GM18870 (cell line): ENCODE results near the gene CELA2A.
"Not testable (repeated sequence)": the region's sequence is repeated elsewhere in the genome, so short reads cannot be mapped to it uniquely, and the experiment has no call there.

Experiments used
- ATAC-seq: cut with Tn5 transposase; IDR thresholded peaks from one replicate; pipeline ENCODE4 v1.9.1; 2021; ENCODE audit warnings: moderate library complexity; ENCODE audit not compliant: unreplicated experiment

The CELA2A gene

DNA sequence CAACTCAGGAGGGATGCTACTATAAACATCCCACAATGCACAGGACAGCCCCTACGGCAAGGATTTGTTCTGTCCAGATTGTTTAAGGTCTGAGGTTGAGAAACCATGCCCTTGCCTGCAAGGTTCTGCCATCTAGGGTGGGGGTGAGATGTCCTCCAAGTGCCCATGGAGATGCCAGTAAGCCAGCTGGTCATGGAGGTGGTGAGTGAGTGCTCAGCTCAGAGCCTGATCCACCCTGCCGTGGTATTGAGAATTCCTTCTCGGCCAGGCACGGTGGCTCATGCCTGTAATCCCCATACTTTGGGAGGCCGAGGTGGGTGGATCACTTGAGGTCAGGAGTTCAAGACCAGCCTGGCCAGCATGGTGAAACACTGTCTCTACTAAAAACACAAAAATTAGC lies 31.6 kb upstream of the CELA2A start:
- no peak for ATAC-seq

DNA sequence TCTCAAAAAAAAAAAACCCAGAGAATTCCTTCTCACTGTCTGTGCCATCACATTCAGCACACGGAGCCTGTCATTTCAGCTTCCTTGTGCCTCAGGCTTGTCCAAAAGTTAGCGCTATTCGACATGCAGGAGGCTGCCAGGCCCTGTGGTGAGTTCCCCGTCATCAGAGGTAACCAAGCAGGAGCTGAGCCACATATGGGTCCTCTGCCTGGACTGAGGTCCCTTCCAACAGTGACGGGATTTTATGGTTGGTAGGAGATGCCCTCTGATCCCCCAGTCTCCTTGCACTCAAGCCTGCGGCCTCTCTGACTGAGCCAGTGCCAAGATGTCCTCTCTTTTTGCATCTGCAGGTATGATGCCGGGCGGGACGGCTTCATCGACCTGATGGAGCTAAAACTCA lies 31.0 kb upstream of the CELA2A start:
- no peak for ATAC-seq

DNA sequence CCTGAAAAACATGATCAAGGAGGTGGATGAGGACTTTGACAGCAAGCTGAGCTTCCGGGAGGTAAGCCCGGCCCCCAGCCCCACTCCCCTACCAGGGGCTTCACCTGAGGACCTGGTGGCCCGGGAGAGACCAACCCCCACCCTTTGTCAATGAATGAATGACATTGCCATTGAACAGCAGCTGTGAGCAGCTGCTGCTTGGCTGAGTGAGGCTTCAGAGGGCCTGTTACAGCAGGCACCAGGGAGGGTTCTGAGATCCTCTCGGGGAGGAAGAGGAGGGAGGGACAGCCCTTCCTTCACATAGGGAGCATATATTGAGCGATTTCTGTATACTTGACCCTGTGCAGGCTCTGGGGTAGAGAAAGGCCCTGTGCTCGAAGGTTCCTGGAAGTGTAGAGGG lies 30.6 kb upstream of the CELA2A start:
- no peak for ATAC-seq

DNA sequence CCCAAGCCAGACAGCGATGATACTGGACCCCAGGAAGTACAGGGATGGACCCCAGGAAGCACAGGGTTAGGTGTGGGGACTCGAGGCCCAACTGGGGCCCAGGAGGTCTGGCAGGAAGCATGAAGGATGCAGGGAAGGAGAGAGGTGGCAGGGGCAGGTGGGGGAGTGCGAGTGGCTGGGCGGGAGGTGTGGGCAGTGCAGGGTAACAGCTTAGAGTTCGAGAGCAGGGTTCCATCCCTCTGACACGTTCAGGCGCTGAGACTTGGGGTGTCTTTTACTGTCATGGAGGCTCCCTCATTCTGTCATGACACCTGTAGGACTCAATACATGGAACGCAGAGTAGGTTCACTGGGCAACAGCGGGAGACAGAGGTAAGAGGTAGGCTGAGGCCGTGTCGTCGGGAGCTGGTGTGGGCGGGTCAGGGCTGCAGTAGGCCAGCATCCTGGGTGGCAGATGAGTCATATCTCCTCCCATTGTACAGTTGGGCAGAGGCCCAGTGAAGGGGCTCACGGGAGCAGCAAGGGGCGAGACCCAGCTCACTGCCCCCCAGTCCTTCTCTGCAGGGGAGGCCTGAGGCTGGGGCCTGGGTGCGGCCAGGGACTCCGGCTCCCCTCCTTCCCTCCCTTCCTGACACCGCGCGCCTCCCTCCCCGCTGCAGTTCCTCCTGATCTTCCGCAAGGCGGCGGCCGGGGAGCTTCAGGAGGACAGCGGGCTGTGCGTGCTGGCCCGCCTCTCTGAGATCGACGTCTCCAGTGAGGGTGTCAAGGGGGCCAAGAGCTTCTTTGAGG lies 29.8 kb upstream of the CELA2A start:
- no peak for ATAC-seq

DNA sequence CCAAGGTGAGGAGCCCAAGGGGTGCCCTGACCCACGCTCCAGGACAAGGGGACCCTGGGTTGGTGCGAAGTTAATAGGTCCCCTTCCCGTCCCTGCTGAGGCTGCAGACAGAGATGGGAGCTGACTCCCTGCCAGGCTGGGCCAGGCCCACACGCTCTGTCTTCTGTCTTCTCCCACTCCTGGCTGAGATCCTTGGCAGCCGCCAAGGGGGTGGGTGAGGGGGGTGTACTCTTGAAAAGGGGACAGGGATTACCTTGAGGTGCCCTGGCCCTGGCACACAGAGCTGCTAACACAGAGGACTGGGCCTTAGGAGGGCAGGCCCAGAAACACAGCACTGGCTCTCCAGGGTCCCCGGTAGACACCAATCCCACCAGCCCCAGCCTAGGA lies 29.3 kb upstream of the CELA2A start:
- ATAC-seq, result no peak

DNA sequence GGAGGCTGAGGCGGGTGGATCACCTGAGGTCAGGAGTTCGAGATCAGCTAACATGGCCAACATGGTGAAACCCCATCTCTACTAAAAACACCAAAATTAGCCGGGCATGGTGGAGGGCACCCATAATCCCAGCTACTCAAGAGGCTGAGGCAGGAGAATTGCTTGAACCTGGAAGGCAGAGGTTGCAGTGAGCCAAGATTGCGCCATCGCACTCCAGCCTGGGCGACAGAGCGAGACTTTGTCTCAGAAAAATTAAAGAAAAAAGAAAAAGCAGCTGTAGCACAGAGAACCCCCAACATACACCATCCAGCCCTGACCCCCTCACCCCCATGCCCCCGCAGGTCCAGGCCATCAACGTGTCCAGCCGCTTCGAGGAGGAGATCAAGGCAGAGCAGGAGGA lies 28.3 kb upstream of the CELA2A start:
- ATAC-seq, result not testable (repeated sequence)

DNA sequence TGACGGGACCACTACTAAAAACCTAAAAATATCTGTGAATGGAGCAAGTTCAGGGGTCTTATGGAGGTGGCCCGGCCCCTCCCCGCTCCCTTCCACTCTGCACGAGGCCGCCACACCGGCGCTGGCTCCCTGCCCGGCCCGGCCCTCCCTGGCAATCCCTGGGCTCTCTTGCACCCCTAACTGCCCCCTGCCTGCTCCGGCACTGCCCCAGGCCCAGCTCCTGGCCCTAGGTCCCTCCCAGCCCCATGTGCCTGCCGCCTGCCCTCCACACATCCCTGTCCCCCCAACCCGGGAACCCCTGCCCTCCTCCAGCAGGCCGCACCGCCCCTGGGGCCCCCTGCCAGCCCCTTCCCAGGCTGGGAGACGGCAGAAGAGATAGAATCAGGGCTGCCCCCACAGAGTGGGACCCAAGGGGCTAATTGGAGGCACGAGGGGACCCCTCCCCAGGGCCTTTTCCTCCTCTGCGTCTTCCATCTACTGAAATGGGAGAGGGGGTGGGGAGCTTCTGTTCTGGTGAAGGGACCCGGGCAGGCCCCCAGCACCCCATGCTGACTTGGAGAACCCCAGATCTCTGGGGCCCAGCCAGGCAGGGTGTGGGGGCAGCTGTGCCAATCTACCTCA lies 27.6 kb upstream of the CELA2A start:
- no peak for ATAC-seq

DNA sequence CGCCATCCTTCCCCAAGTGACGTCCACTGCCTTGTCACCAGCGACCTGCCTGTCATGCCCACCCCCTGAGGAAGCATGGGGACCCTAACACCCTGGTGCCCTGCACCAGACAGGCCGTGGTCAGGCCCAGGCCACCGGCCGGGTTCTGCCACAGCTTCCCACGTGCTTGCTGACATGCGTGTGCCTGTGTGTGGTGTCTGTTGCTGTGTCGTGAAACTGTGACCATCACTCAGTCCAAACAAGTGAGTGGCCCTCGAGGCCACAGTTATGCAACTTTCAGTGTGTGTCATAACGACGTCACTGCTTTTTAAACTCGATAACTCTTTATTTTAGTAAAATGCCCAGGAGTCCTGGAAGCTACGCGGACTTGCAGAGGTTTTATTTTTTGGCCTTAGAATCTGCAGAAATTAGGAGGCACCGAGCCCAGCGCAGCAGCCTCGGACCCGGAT lies 26.8 kb upstream of the CELA2A start:
- no peak for ATAC-seq

DNA sequence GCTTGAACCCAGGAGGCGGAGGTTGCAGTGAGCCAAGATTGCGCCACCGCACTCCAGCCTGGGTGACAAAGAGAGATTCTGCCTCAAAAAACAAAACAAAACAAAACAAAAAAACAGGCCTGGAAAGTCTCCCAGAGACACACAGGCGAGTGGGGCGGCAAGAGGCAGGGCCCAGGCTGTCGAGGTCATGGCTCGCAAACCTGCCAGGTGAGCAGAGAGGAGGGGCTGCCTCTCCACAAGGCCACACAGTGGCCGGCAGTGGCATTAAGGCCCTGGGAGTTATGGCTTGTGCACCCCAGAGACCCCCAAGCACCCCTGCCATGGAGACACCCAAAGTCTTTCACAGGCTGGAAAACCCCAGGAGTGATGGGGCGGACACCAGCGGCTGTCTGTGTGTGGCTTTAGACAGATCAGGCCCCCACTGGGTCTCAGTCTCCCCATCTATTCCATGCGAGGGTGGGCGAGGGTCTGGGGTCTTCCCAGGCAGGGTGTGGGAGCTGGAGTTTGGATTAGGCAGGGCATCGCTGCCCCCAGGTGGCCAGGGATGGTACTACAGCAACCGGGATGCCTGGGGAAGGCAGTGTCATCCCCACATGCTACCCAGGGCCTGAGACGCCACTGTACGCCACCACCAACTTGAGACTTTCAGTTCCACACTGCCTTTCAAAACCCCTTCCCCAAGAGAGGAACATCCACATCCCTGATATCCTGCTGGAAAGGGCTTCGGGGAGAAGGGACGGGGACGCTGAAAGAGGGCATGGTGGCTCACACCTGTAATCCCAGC lies 25.6 kb upstream of the CELA2A start:
- ATAC-seq, result no peak

DNA sequence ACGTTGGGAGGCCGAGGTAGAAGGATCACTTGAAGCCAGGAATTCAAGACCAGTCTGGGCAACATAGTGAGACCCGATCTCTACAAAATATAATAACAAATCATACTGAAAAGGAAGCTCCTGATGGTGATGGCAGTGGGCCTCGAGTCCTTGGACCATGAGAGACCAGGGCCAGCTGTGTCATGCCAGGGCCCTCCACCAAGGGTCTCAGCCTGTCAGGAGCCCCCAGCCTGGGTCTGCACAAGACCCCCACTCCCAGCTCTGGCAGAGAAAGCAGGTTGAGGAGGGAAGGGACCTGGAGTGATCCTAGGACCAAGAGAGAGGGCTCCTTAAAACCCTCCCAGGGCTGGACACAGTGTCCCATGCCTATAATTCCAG lies 25.0 kb upstream of the CELA2A start:
- ATAC-seq, result no peak

DNA sequence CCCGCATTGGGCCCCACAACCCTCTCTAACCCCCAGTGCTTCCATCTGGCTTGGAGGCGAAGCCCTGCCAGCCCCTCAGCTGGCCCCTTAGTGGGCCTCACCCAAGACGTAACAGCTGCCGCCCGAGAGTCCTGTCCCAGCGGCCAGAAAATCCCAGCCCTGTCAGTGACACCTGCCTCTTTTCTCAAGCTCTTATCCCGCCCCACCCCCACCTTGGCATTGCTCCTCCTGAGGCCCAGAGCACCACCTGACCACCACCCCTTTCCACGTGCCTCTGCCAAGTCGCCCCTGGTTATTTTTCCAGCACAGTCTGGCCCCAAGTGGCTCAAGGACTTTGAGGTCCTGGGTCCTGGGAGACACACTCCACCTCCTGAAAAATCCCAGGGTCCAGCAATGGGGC lies 24.2 kb upstream of the CELA2A start:
- no peak for ATAC-seq

DNA sequence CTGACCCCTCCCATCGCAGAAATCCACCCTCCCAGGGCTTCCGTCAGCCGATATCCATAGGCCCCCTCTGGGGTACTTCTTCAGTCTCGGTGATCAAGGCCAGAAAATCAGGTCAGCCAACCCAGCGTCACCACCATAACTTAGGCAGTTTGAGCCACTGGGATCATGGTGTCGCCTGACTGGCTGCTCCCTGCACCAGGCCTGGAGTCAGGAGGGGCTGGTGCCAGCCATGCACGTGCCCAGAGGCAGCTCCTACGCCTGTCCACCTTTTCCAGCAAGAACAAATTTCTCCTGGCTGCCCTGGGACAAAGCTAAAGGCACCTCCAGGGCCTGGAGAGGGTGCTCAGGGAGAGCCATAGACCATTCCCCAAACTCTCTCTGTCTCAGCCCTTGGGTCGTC lies 23.1 kb upstream of the CELA2A start:
- no peak for ATAC-seq

DNA sequence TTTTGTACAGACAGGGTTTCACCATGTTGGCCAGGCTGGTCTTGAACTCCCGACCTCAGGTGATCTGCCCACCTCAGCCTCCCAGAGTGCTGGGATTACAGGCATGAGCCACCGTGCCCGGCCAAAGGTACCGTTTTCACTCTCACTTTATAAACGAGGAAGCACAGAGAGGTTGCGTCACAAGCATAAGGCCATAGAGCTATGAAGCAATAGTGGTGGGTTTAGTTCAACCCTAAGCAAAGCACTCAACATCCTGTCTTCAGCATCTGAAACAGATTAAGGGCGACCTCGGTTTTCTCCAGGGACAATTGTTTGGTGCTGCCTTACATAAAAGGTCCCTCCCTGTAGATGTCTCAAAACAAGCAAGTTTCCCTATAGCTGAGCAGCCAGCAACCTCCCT lies 21.8 kb upstream of the CELA2A start:
- ATAC-seq, result not testable (repeated sequence)

DNA sequence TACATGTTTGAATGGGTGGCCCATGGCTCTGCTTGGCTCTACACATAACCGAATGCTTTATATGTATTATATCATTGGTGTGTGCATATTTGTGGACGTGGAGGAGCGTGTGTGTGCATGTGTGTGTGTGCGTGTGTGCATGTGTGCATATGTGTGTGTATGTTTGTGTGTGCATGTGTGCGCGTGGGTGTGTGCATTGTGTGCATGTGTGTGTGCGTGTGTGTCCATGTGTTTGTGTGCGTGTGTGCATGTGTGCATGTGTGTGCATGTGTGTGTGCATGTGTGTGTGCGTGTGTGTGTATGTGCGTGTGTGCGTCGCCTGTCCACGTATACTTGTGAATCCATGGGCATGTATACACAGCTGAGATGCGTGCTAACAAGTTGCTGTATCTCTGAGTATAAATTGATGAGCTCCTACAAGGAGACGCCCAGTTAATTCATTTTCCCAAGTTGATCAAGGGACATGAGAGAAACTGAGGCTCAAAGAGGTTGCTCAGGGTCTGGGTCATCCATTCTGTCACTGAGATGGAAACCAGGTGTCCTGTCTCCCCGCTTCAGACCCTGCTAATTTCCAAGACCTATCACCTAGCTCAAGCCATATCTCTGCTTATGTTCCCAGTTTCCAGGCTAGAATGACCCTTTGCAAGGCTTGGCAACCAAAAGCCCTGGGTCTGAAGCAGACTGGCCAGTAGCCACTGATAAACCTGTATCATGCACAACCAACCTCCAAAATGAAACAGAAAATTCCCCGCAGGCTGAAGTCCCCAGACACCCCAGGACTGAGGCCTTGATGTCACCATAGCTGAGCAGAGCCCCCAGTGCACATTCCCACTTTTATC lies 21.1 kb upstream of the CELA2A start:
- no peak for ATAC-seq

DNA sequence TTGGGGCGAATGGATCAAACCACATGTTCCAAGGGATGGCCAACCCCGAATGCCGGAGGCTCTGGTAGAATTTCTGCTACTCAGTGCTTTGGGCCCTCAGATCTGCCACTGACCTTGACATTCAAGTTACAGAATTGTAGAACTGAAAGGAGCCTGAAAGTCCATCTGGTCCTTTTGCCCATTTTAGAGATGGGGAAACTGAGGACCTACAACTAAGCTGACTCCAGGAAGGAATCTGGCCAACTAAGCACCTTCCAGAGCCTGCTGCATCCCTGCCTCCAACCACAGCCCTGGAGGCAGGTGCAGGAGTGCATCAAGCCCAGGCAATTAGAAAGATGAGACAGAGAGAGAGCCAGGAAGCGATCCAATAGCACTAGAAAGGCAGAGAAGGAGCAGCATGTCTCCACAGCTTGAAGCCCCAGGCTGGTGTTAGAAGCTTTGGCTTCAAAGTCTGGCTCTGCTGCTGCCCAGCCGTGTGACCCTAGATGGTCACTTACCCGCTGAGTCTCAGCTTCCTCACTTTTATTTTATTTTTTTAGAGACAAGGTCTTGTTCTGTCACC lies 19.6 kb upstream of the CELA2A start:
- ATAC-seq, result no peak

DNA sequence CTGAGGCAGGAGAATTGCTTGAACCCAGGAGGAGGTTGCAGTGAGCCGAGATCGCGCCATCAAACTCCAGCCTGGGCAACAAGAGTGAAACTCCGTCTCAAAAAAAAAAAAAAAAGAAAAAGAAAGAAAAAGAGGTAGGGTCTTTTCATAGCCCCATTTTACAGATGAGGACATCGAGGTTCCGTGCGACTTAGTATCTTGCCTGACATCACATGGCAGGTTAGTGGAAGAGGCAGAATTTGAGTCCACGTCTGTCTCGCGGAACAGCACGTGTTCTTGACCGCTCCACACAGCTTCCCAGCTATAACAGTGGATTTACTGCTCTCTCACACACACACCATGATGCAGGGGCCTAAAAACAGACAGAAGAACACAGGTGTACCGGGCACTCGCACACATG lies 17.2 kb upstream of the CELA2A start:
- ATAC-seq, result no peak

DNA sequence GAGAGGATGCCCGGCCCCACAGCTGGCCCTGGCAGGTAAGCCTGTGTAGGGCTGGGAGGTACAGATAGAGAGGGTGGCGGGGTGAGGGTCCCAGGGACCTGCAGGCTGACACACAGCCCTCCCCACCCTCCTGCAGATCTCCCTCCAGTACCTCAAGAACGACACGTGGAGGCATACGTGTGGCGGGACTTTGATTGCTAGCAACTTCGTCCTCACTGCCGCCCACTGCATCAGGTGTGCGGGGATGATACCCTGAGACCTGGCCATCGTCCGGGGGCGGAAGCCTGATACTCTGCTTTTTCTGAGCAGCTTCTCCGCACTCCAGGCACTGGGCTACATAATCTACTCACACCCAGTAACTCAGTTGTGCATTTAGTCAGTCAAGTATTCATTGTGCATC lies 16.2 kb upstream of the CELA2A start:
- no peak for ATAC-seq

DNA sequence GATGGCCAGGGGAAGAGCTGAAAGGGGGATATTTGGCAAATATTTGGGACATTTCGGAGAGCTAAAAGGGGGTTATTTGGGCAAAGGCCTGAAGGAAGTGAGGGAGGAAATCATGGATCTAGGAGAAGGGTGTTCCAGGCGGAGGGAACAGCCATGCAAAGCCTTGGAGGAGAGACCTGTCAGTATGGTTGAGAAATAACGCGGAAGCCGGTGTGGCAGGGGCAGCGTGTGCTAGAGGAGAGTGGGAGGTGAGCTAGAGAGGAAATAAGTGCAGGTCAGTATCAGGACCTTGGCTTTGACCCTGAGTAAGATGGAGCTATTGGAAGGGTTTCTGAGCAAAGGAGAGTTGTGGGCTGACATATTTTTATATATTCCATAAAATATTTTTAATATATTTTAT lies 15.3 kb upstream of the CELA2A start:
- no peak for ATAC-seq

DNA sequence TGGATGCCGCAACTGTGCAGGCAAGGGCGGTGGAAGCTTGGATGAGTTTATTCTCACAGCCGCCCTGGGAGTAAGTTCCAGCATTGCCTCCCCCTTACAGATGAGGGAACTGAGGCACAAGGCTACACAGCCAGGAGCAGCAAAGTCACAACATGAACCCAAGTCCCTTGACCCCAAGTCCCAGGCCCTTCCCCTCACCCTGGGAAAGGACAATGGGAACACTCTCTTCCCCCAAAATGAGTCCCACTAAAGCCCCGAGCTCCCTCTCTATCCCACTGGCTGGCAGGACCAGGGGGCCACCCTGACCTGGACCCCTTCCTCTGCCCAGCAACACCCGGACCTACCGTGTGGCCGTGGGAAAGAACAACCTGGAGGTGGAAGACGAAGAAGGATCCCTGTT lies 14.4 kb upstream of the CELA2A start:
- ATAC-seq, result no peak

DNA sequence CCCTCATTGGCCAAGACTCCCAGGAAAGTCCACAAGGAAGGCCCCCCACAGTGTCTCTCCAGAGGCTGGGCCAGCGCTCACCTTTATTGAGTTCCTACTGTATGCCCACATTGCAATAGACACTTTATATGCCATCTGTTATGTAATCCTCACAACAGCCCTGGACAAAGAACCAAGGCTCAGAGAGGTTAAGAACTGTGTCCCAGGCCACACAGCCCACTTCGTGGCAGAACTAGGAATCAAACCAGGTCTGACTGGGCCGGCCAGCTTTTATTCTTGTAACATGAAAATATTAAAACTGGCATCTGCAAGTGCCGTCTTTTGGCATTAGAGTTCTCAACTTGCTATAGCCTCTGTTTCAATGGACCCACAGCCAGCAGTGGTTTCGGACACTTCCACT lies 13.8 kb upstream of the CELA2A start:
- ATAC-seq, result no peak

DNA sequence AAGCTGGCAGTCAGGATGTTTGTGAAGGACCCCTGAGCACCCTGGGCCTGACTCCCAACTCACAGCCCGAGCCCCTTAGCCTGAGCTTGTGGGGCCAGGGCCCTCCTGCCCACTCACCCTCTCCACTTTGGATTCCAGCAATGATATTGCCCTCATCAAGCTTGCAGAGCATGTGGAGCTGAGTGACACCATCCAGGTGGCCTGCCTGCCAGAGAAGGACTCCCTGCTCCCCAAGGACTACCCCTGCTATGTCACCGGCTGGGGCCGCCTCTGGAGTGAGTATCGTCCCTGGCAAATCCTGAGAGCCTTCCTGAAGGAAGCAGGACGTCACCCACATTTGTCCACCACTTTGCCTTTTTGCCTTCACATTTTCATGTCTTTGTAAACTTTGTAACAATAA lies 13.3 kb upstream of the CELA2A start:
- no peak for ATAC-seq
